ENCODE data around the gene RBM38. TPM values are rescaled to one million over a fixed set of nuclear protein-coding genes. Genes with fewer than 3 reads are reported as not detected.
A peak's percentile ranks its signal among the peaks of the same experiment; 100 is the strongest.

Gene RBM38
- total and polyA plus RNA-seq, 2 of the 13 experiments (the other 11 are each of a cell fraction or from before 2014, with no cell fraction given): 24.2 to 34.2 TPM

GRCh38 chr20:57404419-57405072, 13.3 kb downstream of the RBM38 start (continued):
- TF ChIP-seq PATZ1 (CRISPR knock-in tag; IDR thresholded peaks at IDR 0.05): no peak
- no peak for TF ChIP-seq ZNF383 (CRISPR knock-in tag; IDR thresholded peaks at IDR 0.05; ENCODE audit: borderline replicate concordance)
- TF ChIP-seq KDM5B (CRISPR knock-in tag; IDR thresholded peaks at IDR 0.05; ENCODE audit: borderline replicate concordance): peak; percentile 19; the same call in 1 of the 2 replicates

GRCh38 chr20:57405236-57406016, 14.2 kb downstream of the RBM38 start:
- BruUV-seq (replicated peaks): no TSS peak
- peaks cover 47 to 70% of the 10 kb centered on the region in 2 experiments for H3K36me3 ChIP-seq (replicated peaks in 1 of 2; ENCODE audit: control insufficient read depth in 1 of 2, insufficient read depth in 2 of 2, low read length in 2 of 2)

More at GRCh38 chr20:57405236-57406016, 14.2 kb downstream of the RBM38 start:
- no peak for FAIRE-seq
- no peak; the same call in 2 of the 3 replicates for ATAC-seq
- ChIA-PET POLR2A (no interaction called here), CTCF (ENCODE audit: low intra/inter-chr PET ratio, low total read pairs) (no interaction called here)
- Histone ChIP-seq H3K4me3 (replicated peaks in 1 of 3; ENCODE audit: insufficient read depth in 1 of 3, low read depth in 2 of 3, low read length in 3 of 3) (no peak overlapping the region), H3K4me2 (ENCODE audit: low read depth, low read length) (no peak overlapping the region), H3K27me3 (ENCODE audit: control insufficient read depth in 1 of 2, insufficient read depth in 2 of 2, low read length in 2 of 2) (no peaks in the 10 kb centered on the region), H3K27ac (ENCODE audit: extremely low read length, insufficient read depth, low read length) (no peak overlapping the region), H3K79me2 (ENCODE audit: insufficient read depth, low read length) (no peaks in the 10 kb centered on the region), H3K9ac (ENCODE audit: insufficient read depth, low read depth, low read length) (no peak overlapping the region), H3K4me1 (ENCODE audit: insufficient read depth, low read length) (no peaks in the 10 kb centered on the region), H3K9me3 (ENCODE audit: low read length) (no peaks in the 10 kb centered on the region), H4K20me1 (ENCODE audit: insufficient read depth, low read length) (no peaks in the 10 kb centered on the region; the same call in 1 of the 2 replicates), H2AFZ (ENCODE audit: low read length) (no peak overlapping the region)
- in situ Hi-C loops (cut with HindIII; ENCODE audit: extremely low pct_ligation_motif_present, low pct_unique_long_range_greater_than_20kb) (no loop called here), intact Hi-C loops (cut with micrococcal nuclease; ENCODE audit: unreplicated experiment) (no loop called here)
- 98% methylated on average over 18 of the region's 18 CpGs for WGBS (ENCODE audit: low lambda C conversion rate)
- no peak for DNase-seq (ENCODE audit: low spot score)
- TF ChIP-seq ZBTB40 (IDR thresholded peaks at IDR 0.05) (no peak), ZBTB40 (CRISPR knock-in tag; IDR thresholded peaks at IDR 0.05) (peak; percentile 5; the same call in 1 of the 2 replicates), ZNF296 (CRISPR knock-in tag; conservative IDR thresholded peaks at IDR 0.05) (no peak)
